Thyroid gland (tissue), 4 donors: ENCODE measurements around the gene TMEM266.
"Not testable (repeated sequence)": the region's sequence is repeated elsewhere in the genome, so short reads cannot be mapped to it uniquely, and the experiment has no call there.

Source experiments
- CTCF ChIP-seq, 6 experiments: fragments of 200-600 bp in 3 of 6; fragments of 450-650 bp in 3 of 6; sonication (generic) in 3 of 6; IDR thresholded peaks; one replicate each; pipeline ENCODE4 v1.5.1; 2016 to 2019; ENCODE audit warnings: antibody characterized with exemption in 6 of 6, mild to moderate bottlenecking in 2 of 6, inconsistent platforms in 1 of 6, moderate library complexity in 1 of 6
- POLR2A ChIP-seq, 2 donors: fragments of 450-650 bp; IDR thresholded peaks; one replicate each; pipeline ENCODE4 v1.6.1; 2017; ENCODE audit warnings: antibody characterized with exemption in 2 of 2, mild to moderate bottlenecking in 2 of 2, moderate library complexity in 1 of 2

GRCh38 chr15:76054201-76054600 lies 5.6 kb upstream of the TMEM266 start:
- not testable (repeated sequence) for TF ChIP-seq CTCF, POLR2A (IDR thresholded peaks at IDR 0.05)
